ENCODE data around the gene PRSS22. TPM values are rescaled to one million over a fixed set of nuclear protein-coding genes. Genes with fewer than 3 reads are reported as not detected.

Gene PRSS22
- total and polyA plus RNA-seq, 3 donors from 2014 or later: 0.38 TPM; not detected in 2

DNA sequence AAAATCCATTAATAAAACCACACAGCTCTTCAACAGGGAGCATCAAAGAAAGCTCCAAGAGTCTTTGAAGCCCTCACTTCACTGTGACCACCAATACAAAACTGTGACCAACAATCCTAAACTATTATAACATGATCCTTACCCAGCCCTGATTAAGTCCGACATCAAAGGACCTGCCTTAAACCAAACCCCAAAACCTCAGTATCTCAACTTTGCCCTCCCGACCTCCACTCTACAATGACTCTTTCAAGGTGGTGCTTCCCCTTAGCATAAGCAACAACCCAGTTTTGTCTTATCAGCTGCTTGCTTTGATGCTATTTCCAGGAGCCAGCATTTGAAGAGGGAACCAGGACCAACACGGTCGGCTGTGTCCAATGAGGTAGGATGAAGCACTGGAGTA lies 8.5 kb upstream of the PRSS22 start:
- Histone ChIP-seq H3K4me1 (peaks cover 8% of the 10 kb centered on the region), H3K4me3 (no peak overlapping the region), H3K27me3 (no peaks in the 10 kb centered on the region), H3K36me3 (ENCODE audit: low read depth, missing control alignments) (no peaks in the 10 kb centered on the region), H3K9me3 (no peaks in the 10 kb centered on the region), H3K27ac (no peak overlapping the region)
- WGBS, 2 donors: 37 to 58% methylated on average over 4 of the region's 4 CpGs
- TF ChIP-seq, protein P1, sequence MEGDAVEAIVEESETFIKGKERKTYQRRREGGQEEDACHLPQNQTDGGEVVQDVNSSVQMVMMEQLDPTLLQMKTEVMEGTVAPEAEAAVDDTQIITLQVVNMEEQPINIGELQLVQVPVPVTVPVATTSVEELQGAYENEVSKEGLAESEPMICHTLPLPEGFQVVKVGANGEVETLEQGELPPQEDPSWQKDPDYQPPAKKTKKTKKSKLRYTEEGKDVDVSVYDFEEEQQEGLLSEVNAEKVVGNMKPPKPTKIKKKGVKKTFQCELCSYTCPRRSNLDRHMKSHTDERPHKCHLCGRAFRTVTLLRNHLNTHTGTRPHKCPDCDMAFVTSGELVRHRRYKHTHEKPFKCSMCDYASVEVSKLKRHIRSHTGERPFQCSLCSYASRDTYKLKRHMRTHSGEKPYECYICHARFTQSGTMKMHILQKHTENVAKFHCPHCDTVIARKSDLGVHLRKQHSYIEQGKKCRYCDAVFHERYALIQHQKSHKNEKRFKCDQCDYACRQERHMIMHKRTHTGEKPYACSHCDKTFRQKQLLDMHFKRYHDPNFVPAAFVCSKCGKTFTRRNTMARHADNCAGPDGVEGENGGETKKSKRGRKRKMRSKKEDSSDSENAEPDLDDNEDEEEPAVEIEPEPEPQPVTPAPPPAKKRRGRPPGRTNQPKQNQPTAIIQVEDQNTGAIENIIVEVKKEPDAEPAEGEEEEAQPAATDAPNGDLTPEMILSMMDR (IDR thresholded peaks at IDR 0.05): no peak
- TF ChIP-seq POLR2A (IDR thresholded peaks at IDR 0.05): no peak
- DNase-seq: no peak
- intact Hi-C loops (cut with DNase I; ENCODE audit: low total_unique reads): no loop called here

DNA sequence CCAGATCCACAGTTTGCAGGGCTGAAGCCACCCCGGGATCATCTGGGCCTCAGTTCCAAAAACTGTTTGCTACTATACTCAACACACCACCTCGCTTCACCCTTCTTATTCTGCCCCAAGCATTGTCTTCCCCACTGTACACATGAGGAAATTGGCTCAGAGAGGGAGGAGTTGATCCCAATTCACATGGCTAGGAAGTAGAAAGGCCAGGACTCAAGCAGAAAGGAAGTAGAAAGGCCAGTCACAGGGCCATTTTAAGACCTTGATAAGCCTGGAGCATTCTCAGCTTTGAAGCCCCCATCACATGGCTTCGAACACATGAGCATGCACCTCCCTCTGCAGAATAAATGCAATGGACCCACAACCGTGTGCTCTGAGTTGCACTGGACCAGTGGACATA lies 7.7 kb upstream of the PRSS22 start:
- Histone ChIP-seq H3K4me1 (peaks cover 8% of the 10 kb centered on the region), H3K9me3 (no peaks in the 10 kb centered on the region), H3K36me3 (ENCODE audit: low read depth, missing control alignments) (no peaks in the 10 kb centered on the region), H3K27ac (no peak overlapping the region), H3K4me3 (no peak overlapping the region), H3K27me3 (no peaks in the 10 kb centered on the region)
- TF ChIP-seq, protein P1 (IDR thresholded peaks at IDR 0.05): no peak
- no peak for TF ChIP-seq POLR2A (IDR thresholded peaks at IDR 0.05)
- 66 to 75% methylated on average over 4 of the region's 4 CpGs for WGBS, 2 donors
- intact Hi-C loops (cut with DNase I; ENCODE audit: low total_unique reads): no loop called here
- DNase-seq: no peak

DNA sequence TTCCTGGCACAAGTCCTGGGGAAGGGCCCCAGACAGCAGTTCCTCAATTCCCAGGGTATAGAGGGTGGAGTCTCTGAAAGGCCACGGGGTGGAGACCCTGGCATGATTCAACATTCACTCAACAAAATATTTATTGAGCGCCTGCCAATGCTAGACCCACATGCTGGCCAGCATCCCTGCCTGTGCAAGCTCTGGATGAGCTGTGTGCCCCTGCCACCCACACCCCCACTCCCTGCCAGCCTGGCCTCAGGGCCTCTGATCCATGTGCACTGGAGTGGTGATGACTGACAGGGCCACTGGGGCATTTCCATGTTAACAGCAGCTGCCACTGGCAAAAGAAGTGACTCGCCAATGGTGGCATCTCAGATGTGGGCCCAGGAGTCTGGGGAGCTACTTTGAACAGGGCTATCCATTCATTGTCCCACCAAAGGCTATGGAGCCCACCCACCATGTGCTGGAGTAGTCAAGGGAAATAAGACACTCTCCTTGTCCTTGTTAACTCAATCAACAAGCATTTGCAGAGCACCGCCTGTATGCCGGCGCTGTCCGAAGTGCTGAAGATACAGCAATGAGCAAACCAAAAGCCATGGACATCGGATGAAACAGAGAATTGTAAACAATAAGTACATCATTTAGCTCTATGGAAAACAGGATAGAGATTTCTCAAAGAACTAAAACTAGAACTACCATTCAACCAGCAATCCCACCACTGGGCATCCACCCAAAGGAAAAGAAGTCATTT lies 3.0 kb upstream of the PRSS22 start:
- no peaks in the 10 kb centered on the region for H3K36me3 ChIP-seq (ENCODE audit: low read depth, missing control alignments)
- intact Hi-C loops (cut with DNase I; ENCODE audit: low total_unique reads): no loop called here
- TF ChIP-seq, protein P1 (IDR thresholded peaks at IDR 0.05): no peak
- TF ChIP-seq POLR2A (IDR thresholded peaks at IDR 0.05): no peak
- peaks cover 3% of the 10 kb centered on the region for H3K4me1 ChIP-seq
- H3K9me3 ChIP-seq: no peaks in the 10 kb centered on the region
- H3K4me3 ChIP-seq: no peak overlapping the region
- DNase-seq: no peak
- whole genome bisulfite sequencing, 2 donors: 71 to 72% methylated on average over 6 to 8 of the region's 8 CpGs
- no peaks in the 10 kb centered on the region for H3K27me3 ChIP-seq
- no peak overlapping the region for H3K27ac ChIP-seq

DNA sequence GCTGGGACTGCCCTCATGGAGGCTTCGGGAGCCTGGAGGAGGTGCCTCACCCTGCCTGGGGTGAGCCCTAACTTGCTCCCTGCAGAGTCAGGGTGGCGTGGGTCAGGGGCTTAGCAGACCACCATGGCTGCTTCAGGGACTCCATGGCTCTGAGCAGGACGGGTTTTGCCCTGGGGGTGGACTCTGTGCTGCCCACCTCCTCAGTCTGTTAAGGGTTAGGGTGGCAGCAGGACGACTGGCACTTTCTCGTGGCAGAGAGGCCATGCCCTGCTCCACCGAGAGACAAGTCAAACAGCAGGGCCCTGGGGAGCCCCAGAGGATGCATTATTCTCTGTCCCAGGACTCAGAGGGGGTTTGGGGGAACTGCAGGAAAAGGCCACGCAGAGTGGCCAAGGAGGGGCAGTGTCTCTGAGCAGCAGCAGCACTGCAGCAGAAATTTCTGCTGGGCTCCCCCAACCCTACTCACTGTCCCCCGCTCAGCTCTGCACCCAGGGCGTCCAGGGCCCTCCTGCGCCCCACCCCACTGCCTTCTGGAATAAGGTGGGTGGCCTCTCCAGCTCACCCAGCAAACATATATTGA lies 1.8 kb upstream of the PRSS22 start:
- no peak overlapping the region for H3K27ac ChIP-seq
- peaks cover 3% of the 10 kb centered on the region for H3K4me1 ChIP-seq
- WGBS, 2 donors: 62 to 73% methylated on average over 5 to 10 of the region's 10 CpGs
- H3K4me3 ChIP-seq: no peak overlapping the region
- no peak for DNase-seq
- no peaks in the 10 kb centered on the region for H3K9me3 ChIP-seq
- H3K36me3 ChIP-seq (ENCODE audit: low read depth, missing control alignments): no peaks in the 10 kb centered on the region
- TF ChIP-seq, protein P1 (IDR thresholded peaks at IDR 0.05): no peak
- TF ChIP-seq POLR2A (IDR thresholded peaks at IDR 0.05): no peak
- intact Hi-C loops (cut with DNase I; ENCODE audit: low total_unique reads): no loop called here
- no peaks in the 10 kb centered on the region for H3K27me3 ChIP-seq

Data from testis (tissue), 3 donors.